Lower leg skin (tissue), 4 donors: Measurements from ENCODE around the gene TAX1BP1. TPM values are rescaled to one million over a fixed set of nuclear protein-coding genes. Genes with fewer than 3 reads are reported as not detected.

ENCODE experiments used
- DNase-seq, 2 donors: peaks; one replicate each; pipeline ENCODE4 v3.0.0-alpha.2; 2019; ENCODE audit warnings: low spot score in 2 of 2
- H3K4me3 ChIP-seq: fragments of 200-600 bp; sonication (generic); 2 replicates; pipeline ENCODE4 v1.5.1; 2017; ENCODE audit warnings: mild to moderate bottlenecking, low read depth; ENCODE audit not compliant: poor library complexity, severe bottlenecking
- CTCF ChIP-seq, 3 donors: fragments of 450-650 bp; IDR thresholded peaks; one replicate each; pipeline ENCODE4 v1.5.1; 2016; ENCODE audit warnings: antibody characterized with exemption in 3 of 3, mild to moderate bottlenecking in 3 of 3, moderate library complexity in 2 of 3
- POLR2A ChIP-seq, 2 donors: fragments of 450-650 bp; IDR thresholded peaks; one replicate each; pipeline ENCODE4 v1.6.1; 2016 to 2017; ENCODE audit warnings: antibody characterized with exemption in 2 of 2, mild to moderate bottlenecking in 1 of 2, moderate library complexity in 1 of 2
- WGBS, 2 donors: methylation state at CpG; one replicate each; pipeline ENCODE4 v1.1.5; 2018; 5-methylcytosine and 5-hydroxymethylcytosine counted together
- intact Hi-C: fragments of 100-400 bp; cut with DNase I; formaldehyde crosslinking; loops from one replicate; pipeline ENCODE4 v1.15.0; 2023; ENCODE audit warnings: low total_unique reads
- total RNA-seq, 4 donors: library from RNA; depleted of rRNA; stranded (reverse); fragments of >200 nt; gene quantifications; one replicate each; pipeline ENCODE4 v1.1.0, GENCODE V29; 2016

The TAX1BP1 gene
- total RNA-seq, 4 donors from 2014 or later = 81.4 to 98.8 (median 85.8) TPM

GRCh38 chr7:27876756-27877155 is 136.8 kb downstream of the TAX1BP1 start:
- no peak for DNase-seq
- intact Hi-C loops = no loop called here
- H3K4me3 ChIP-seq = no peak overlapping the region
- WGBS, 2 donors = 83 to 89% methylated on average over 8 of the region's 8 CpGs
- TF ChIP-seq CTCF (IDR thresholded peaks at IDR 0.05) (no peak), POLR2A (IDR thresholded peaks at IDR 0.05) (no peak)

Other genes with a start within 250 kb of the TAX1BP1 start
- 10 to 100 TPM; 19.6 to 35.0 (median 30.5) TPM for gene HIBADH, start 77.3 kb upstream of the TAX1BP1 start, total RNA-seq